Right cardiac atrium (tissue), 5 donors: ENCODE measurements around the gene C20orf144. TPM values are rescaled to one million over a fixed set of nuclear protein-coding genes. Genes with fewer than 3 reads are reported as not detected.
A peak's percentile ranks its signal among the peaks of the same experiment; 100 is the strongest.
"Not testable (repeated sequence)": the region's sequence is repeated elsewhere in the genome, so short reads cannot be mapped to it uniquely, and the experiment has no call there.

Experiments used
- ATAC-seq, 2 donors: fragments of 200-7000 bp; cut with Tn5 transposase; one replicate each; pipeline versions ENCODE4 v1.8.0 to v1.9.1; 2020; ENCODE audit warnings: moderate library complexity in 2 of 2, mild to moderate bottlenecking in 1 of 2
- DNase-seq, 3 donors: peaks; one replicate each; pipeline ENCODE4 v3.0.0-alpha.2; 2020
- H3K27ac ChIP-seq: one replicate; pipeline ENCODE4 v1.5.1; 2013; ENCODE audit warnings: mild to moderate bottlenecking, low read length, control low read depth, moderate library complexity
- H3K27me3 ChIP-seq: one replicate; pipeline ENCODE4 v1.6.1; 2013; ENCODE audit not compliant: control insufficient read depth, insufficient read depth
- H3K4me1 ChIP-seq: one replicate; pipeline ENCODE4 v1.6.1; 2013; ENCODE audit warnings: low read length; ENCODE audit not compliant: control insufficient read depth, insufficient read depth
- H3K4me3 ChIP-seq: one replicate; pipeline ENCODE4 v1.5.1; 2013; ENCODE audit warnings: low read length, control low read depth
- H3K9me3 ChIP-seq: one replicate; pipeline ENCODE4 v1.6.1; 2013; ENCODE audit warnings: low read length; ENCODE audit not compliant: control insufficient read depth
- WGBS: extraction: QIAGEN DNeasy Blood & Tissue Kit; methylation state at CpG from one replicate; pipeline ENCODE4 v1.1.7; 2013; 5-methylcytosine and 5-hydroxymethylcytosine counted together
- intact Hi-C, 4 donors: fragments of 100-400 bp; cut with DNase I; formaldehyde crosslinking; loops; one replicate each; pipeline versions ENCODE4 v1.11.0 to v1.14.0; 2022 to 2023
- long read RNA-seq, 4 donors: library from polyadenylated mRNA; unstranded; transcript quantifications; one replicate each; pipeline ENCODE4 v2.0.0, GENCODE V29; 2020 to 2021
- polyA plus RNA-seq: library from polyadenylated mRNA; stranded (reverse); fragments of 200-250 nt; gene quantifications from one replicate; pipeline ENCODE4 v1.2.3, GENCODE V29; 2013
- total RNA-seq, 4 donors: library from RNA; stranded (reverse); fragmentation: NEBNext Ultra II Directional; extraction: Animal tissue kit (Norgen Biotek cat#: 25700); gene quantifications; one replicate each; pipeline ENCODE4 v1.2.1, GENCODE V29; 2021
- donor health status: healthy with polysubstance abuse.
- donor health status: DM: no; HTN: yes; CAD: no.
- donor health status: DM: no; HTN: no; CAD: no.
- donor health status: DM: no; HTN: yes; CAD: no; lungs with severe emphysema.
- donor health status: DM: yes; HTN: yes; CAD: no.

C20orf144 gene
- not detected for total RNA-seq
- polyA plus RNA-seq: 0.05 TPM
- long read RNA-seq, donor 1: 0 reads
- long read RNA-seq, donor 2: 0 reads
- long read RNA-seq, donor 3: 0 reads
- long read RNA-seq, donor 4: 0 reads

DNA sequence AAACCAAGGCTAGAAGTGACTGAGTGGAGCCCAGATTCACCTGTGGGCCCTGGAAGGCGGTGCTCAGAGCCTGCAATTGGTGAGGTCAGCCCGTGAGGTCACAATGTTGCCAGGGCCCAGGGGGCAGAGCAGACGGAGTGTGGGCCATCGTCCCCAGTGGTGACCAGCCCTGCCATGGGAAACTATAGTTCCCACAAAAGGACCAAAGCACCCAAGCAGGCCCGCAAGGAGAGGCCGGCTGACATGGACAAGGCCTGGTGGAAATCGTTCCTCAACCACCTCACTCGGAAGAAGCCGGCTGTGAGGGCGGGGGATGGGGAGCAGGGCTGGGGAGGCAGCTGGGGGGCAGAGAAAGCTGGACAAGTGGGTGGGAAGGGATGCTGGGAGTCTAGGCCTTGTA, at the start of gene C20orf144:
TSS of gene C20orf144 (plus strand) at position 156 of the 400 bp plus-strand sequence. CDS start at position 175, 19 bp downstream.
- ATAC-seq (no peak), DNase-seq (peak in 1 of 3 donors; percentile 55)
- Histone ChIP-seq H3K9me3 (no peaks in the 10 kb centered on the region), H3K27me3 (no peaks in the 10 kb centered on the region), H3K4me3 (peak within 1 kb of the TSS; percentile 32), H3K27ac (no peak within 1 kb of the TSS), H3K4me1 (no peaks in the 10 kb centered on the region)
- intact Hi-C loops: loop anchor here in 1 of 4 donors (10.0 kb wide), 1 partner anchor 217 kb away; the partner anchor contains the start of gene SNTA1
- WGBS: 92% methylated on average over 10 of the region's 10 CpGs

DNA sequence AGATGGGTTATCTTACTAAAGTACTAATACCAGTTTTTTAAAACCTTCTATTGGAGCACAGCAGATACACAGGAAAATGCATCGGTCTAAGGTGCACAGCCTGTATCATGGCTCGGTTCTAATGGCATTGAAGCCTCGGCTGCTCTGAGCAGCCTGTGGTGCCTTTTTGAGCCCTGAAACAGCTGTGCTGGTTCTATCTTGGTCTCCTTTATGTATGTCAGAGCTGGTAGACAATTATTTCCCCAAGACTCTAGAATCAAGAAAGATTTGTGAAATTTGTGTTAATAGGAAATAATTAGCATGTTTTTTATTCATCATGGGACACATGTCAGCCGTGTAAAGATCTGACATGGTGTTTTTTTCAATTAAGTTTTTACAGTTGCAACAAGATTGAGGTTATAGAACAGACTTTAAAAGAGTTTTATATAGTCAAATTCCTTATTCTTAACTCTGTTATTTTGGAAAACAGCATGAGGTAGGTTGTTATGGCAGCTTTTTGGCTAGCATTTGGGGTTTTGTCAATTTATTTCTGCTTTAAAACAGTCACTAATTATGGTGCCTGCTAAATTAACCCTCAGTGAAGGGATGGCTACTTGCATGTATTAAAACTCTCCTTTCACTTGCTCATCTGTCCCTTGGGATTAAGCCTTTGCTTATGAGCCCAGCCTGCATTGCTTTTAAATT, 40.3 kb upstream of the C20orf144 start:
- no peak for DNase-seq
- Histone ChIP-seq H3K4me3 (no peak overlapping the region), H3K4me1 (no peaks in the 10 kb centered on the region), H3K9me3 (no peaks in the 10 kb centered on the region), H3K27me3 (no peaks in the 10 kb centered on the region), H3K27ac (no peak overlapping the region)
- ATAC-seq: no peak
- intact Hi-C loops: no loop called here
- WGBS: 90% methylated on average over 4 of the region's 4 CpGs

DNA sequence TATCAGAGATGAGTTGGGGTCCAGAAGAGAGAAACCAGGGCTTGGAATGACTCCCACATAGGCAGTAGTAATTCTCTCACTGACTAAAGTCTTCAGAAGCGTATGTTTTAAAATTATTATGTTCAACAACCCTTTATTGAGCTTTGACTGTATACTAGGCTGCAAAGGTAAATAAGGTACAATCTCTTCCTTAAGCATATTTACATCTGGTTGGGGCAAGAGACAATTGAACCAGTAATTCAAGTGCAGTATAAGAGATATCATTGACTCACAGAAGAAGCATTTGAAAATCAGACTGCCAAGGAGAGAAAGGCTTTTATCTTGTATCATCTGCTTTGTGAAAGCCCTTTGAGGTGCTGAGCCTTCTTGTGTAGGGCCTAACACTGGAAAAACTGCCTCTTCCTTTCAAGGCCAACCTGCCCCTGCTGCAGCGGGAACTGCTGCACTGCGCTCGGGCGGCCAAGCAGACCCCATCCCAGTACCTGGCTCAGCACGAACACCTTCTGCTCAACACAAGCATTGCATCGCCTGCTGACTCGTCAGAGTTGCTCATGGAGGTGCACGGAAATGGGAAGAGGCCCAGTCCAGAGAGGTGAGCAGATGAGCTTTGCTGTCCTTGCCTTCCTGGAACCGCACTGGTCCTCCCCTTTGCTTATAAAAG, 39.3 kb upstream of the C20orf144 start:
- intact Hi-C loops: no loop called here
- no peaks in the 10 kb centered on the region for H3K27me3 ChIP-seq
- 96% methylated on average over 10 of the region's 10 CpGs for WGBS
- ATAC-seq (no peak), DNase-seq (no peak)
- no peaks in the 10 kb centered on the region for H3K9me3 ChIP-seq
- H3K4me1 ChIP-seq: no peaks in the 10 kb centered on the region
- no peak overlapping the region for H3K27ac ChIP-seq
- H3K4me3 ChIP-seq: no peak overlapping the region

DNA sequence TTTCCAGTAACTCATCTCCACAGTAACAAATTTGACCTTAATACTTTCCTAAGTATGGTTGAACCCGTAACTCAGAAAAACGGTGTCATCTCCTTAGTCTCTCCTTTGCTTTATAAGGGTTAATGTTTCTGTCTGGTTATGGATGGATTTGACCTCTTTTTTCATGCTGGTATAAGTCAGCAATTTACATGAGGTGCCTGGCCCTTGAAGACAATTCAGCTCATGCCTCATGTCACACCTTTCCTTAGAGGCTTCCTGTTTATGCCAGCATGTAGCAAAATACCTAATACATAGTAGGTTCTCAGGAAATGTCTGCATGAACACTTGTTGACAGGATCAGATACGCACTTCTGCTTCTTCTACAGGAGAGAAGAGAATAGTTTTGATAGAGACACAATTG, 37.7 kb upstream of the C20orf144 start:
- H3K9me3 ChIP-seq: no peaks in the 10 kb centered on the region
- H3K4me3 ChIP-seq: no peak overlapping the region
- ATAC-seq: no peak
- intact Hi-C loops: no loop called here
- H3K27ac ChIP-seq: no peak overlapping the region
- no peak for DNase-seq
- WGBS: 93% methylated on average over 3 of the region's 3 CpGs
- no peaks in the 10 kb centered on the region for H3K27me3 ChIP-seq
- no peaks in the 10 kb centered on the region for H3K4me1 ChIP-seq

DNA sequence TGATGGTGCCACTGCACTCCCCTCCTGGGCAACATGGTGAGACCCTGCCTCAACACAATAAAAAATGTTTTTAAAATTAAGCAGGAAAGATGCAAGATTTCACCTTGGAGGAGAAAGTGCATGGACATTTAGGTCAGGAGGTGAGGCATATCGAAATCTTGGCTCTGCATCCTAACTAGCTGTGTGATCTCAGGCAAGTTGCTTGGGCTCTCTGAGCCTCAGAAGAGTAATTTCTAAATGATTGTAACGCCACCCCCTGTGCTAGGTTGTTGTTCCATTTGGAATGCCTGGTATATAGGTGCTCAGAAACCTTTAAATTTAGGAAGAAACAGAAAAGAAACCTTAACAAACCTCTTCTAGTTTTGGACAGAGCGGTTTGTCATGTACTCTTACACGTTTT, 35.9 kb upstream of the C20orf144 start:
- Histone ChIP-seq H3K27me3 (no peaks in the 10 kb centered on the region), H3K9me3 (no peaks in the 10 kb centered on the region), H3K27ac (no peak overlapping the region), H3K4me3 (no peak overlapping the region), H3K4me1 (no peaks in the 10 kb centered on the region)
- intact Hi-C loops: no loop called here
- no peak for DNase-seq
- no peak for ATAC-seq
- 98% methylated on average over 4 of the region's 4 CpGs for WGBS

DNA sequence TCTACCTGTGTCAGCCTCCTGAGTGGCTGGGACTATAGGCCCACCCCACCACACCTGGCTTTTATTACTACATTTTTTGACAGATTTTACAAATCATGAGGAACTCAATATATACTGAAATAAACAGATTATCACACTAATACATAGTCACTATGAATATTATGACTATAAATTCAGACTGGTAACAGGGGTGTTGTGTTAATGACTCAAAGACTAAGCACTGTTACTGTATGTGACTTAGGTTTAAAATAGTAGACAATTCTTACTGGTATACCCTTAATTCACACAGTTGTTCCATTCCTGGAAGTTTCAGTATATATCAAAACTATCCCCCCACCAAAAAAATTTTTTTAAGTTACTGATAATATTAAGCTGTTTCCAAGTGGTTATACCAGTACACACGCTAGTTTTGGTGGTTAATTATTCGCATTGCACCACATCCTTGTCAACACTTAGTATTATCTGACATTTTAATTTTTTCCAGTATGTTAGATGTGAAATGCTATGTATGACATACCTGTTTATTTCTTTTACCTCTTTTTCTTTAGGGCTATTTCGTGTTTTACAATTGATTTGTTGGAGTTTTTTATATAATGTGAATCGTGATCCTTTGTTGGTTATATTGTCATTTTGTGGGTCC, 34.4 kb upstream of the C20orf144 start:
- intact Hi-C loops: no loop called here

DNA sequence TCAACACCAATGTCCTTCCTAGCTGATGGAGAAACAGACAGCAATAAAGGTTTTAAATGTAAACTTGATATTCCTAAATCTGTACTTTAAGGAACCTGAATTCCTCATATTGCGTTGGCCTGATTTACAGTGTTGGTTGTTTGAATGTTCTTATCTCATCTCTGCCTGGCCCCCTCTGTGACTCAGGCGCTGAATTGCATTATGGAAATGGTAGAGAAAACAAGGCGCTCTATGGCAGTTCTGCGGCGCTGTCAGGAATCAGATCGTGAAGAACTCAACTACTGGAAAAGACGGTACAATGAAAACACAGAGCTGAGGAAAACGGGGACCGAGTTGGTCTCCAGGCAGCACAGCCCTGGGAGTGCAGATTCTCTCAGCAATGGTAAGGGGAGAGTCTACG, 32.6 kb upstream of the C20orf144 start:
- no peak overlapping the region for H3K4me3 ChIP-seq
- no peak for DNase-seq
- no peaks in the 10 kb centered on the region for H3K4me1 ChIP-seq
- ATAC-seq: no peak
- WGBS: 94% methylated on average over 10 of the region's 10 CpGs
- intact Hi-C loops: no loop called here
- H3K27ac ChIP-seq: no peak overlapping the region
- no peaks in the 10 kb centered on the region for H3K27me3 ChIP-seq
- H3K9me3 ChIP-seq: no peaks in the 10 kb centered on the region

More for the DNA sequence above, 34.4 kb upstream of the C20orf144 start:
- H3K4me3 ChIP-seq: no peak overlapping the region
- H3K9me3 ChIP-seq: no peaks in the 10 kb centered on the region
- 97% methylated on average over 4 of the region's 4 CpGs for WGBS
- no peaks in the 10 kb centered on the region for H3K27me3 ChIP-seq
- H3K27ac ChIP-seq: no peak overlapping the region
- DNase-seq (no peak), ATAC-seq (no peak)
- H3K4me1 ChIP-seq: no peaks in the 10 kb centered on the region

DNA sequence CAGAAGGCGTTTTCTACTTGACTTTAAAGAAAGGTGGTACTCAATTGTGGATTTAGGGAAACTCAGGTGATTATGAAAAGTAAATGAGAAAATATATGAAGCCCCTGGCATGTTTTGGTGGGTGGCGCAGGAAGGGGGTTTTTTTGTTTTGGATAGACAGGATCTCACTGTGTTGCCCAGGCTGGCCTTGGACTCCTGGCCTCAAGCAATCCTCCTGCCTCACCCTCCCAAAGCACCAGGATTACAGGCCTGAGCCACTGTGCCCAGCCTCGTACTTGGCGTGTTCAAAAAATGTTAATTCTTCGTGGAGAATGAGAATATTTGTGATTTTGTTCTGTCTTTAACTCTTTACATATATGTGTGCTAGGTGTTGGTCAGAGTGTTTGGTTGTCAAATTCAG, 32.1 kb upstream of the C20orf144 start:
- H3K4me1 ChIP-seq: no peaks in the 10 kb centered on the region
- intact Hi-C loops: no loop called here
- DNase-seq (no peak), ATAC-seq (no peak)
- no peak overlapping the region for H3K4me3 ChIP-seq
- 91% methylated on average over 5 of the region's 5 CpGs for WGBS
- no peaks in the 10 kb centered on the region for H3K27me3 ChIP-seq
- H3K27ac ChIP-seq: no peak overlapping the region
- H3K9me3 ChIP-seq: no peaks in the 10 kb centered on the region

DNA sequence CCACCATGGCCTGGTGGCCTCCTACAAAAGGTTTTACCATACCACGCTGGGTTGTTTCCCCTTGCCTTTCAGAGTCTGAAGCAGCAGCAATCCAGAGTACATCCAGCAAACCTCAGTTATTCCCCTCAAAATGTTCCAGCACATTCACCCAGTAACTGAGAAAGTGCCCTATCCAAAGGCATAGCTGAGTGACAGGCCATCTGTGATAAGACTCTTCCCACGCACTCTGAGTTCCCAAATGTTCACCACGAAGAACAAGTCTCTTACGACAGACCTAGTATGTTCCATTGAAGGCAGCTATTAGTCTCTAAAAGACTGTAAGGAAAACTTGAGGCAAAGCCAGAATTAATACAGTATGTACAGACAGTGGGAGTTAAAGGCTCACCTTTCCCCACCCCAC, 31.6 kb upstream of the C20orf144 start:
- Histone ChIP-seq H3K4me1 (no peaks in the 10 kb centered on the region), H3K27ac (no peak overlapping the region), H3K4me3 (no peak overlapping the region), H3K9me3 (no peaks in the 10 kb centered on the region), H3K27me3 (no peaks in the 10 kb centered on the region)
- intact Hi-C loops: no loop called here
- DNase-seq (no peak), ATAC-seq (no peak)
- WGBS: 65% methylated on average over 4 of the region's 4 CpGs

DNA sequence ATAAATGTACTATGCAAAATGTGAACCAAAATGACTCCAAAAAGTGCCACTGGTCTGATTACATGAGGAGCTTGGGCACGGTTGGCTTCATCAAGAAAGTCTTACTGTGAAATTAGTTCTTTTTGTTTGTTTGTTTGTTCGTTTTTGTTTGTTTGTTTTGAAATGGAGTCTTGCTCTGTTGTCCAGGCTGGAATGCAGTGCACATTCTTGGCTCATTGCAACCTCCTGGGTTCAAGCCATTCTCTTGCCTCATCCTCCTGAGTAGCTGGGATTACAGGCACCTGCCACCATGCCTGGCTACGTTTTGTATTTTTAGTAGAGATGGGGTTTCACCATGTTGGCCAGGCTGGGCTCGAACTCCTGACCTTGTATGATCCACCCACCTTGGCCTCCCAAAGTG, 30.2 kb upstream of the C20orf144 start:
- intact Hi-C loops, ATAC-seq, H3K27ac ChIP-seq, H3K4me1 ChIP-seq, H3K9me3 ChIP-seq, DNase-seq, H3K4me3 ChIP-seq, H3K27me3 ChIP-seq: not testable (repeated sequence)
- 84% methylated on average over 4 of the region's 4 CpGs for WGBS

DNA sequence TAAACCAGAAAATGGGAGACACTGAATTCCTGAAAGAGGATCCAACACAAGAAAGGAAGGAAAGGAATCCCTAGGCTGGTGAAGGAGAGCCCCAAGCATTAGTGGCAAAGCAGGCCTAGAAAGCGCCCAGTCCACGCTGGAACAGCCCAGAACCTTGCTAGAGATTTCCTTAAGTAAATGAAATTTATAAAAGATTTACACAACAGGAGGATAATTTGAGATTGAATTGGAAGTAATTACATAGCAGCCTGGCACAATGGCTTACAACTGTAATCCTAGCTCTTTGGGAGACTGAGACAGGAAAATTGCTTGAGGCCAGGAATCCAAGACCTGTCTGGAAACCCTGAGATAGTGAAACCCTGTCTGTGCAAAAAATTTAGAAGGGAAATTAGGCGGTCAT, 26.8 kb upstream of the C20orf144 start:
- no peak for DNase-seq
- intact Hi-C loops: no loop called here
- 97% methylated on average over 3 of the region's 3 CpGs for WGBS
- H3K4me1 ChIP-seq: no peaks in the 10 kb centered on the region
- no peaks in the 10 kb centered on the region for H3K9me3 ChIP-seq
- no peak overlapping the region for H3K27ac ChIP-seq
- H3K4me3 ChIP-seq: no peak overlapping the region
- no peak for ATAC-seq
- H3K27me3 ChIP-seq: no peaks in the 10 kb centered on the region
